AG08396 (cell line): ENCODE data around the gene SNX21.
A peak's percentile ranks its signal among the peaks of the same experiment; 100 is the strongest.
"Not testable (repeated sequence)": the region's sequence is repeated elsewhere in the genome, so short reads cannot be mapped to it uniquely, and the experiment has no call there.

Source experiments
- DNase-seq: peaks from one replicate; pipeline ENCODE4 v3.0.0; 2012; ENCODE audit warnings: low spot score, mixed read lengths

The SNX21 gene

DNA sequence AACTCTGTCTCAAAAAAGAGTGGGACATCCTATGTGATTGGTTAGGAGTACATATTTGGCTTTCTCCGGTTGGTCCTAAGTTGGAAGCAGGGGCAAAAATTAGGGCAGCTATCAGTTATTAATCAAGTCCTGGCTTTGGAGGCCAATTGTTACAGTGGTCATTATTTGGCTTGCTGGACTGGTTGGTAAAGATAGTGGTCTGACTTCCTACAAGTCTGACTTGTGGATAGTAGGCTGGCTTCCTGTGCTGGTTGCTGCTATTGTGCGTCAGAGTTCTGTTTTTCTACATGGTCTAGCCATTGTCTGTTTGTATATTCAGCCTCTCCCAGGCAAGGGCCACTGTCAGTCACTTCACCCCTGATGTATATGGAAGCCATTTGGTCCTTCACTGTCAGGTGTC is 16.6 kb downstream of the SNX21 start:
- no peak for DNase-seq

DNA sequence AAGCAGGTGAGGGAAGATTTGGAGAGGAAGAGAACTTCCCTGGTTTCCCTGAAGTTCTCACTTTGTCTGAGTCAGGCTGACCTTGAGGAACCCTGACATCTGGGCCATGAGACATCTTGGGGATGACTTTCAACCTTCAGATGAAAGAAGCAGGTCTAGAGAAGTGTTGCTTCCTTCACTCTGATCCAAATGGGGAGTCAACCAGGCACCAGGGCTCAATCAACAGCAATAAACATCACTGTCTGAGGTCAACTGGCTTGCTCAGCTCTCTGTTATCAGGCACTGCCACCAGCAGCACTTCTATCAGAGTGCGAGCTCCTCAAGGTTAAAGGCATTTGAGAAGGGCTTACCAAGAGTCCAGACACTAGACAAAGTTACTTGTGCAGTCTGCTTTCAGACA is 17.3 kb downstream of the SNX21 start:
- no peak for DNase-seq

DNA sequence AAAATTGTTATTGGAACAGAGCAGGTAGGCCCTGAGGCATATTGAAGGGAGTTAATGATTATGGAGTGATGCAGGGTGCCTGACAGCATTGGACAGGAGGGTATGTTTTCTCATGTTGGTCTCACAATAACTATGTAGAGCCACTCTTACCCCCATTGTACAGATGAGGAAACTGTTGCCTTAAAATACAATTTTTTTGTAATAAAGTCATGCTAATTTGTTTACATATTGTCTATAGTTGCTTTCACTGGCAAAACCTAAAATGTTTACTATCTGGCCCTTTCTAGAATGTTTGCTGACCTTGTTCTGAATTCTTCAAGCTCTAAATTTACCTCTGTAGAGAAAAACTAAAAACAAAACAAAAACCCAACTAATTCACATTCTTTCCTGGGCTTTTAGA is 17.9 kb downstream of the SNX21 start:
- DNase-seq = no peak

DNA sequence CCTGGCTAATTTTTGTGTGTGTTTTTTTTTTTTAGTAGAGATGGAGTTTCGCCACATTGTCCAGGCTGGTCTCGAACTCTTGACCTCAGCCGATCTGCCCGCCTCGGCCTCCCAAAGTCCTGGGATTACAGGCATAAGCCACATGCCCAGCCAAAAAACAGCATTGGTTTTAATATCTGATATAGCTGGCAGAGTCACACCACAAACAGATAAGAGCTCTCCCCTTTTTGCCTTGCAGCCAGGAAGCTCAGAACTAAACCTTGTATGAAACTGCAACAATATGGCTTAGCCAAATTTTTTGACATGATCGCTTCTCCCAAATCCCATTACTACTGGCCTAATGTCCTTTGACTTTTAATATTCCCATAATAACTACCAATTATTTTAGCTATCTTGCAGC is 18.7 kb downstream of the SNX21 start:
- no peak for DNase-seq

DNA sequence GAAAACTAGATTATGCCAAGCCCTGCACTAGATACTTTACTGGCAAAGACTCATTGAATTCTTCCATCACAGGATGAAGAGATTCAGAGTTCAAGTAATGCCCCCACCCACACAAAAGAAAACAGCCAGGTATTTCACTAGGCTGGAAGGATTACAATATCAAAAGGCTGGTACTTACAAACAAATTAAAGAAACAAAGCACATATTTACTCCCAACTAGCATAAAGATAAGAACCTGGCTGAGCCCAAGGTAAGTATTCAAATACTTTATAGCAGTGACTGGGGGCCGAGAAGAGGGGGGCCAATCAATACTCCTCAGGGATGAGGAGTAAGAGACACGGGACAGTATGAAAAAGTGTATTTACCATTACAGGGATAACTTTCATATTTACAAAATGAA is 19.9 kb downstream of the SNX21 start:
- DNase-seq = no peak

DNA sequence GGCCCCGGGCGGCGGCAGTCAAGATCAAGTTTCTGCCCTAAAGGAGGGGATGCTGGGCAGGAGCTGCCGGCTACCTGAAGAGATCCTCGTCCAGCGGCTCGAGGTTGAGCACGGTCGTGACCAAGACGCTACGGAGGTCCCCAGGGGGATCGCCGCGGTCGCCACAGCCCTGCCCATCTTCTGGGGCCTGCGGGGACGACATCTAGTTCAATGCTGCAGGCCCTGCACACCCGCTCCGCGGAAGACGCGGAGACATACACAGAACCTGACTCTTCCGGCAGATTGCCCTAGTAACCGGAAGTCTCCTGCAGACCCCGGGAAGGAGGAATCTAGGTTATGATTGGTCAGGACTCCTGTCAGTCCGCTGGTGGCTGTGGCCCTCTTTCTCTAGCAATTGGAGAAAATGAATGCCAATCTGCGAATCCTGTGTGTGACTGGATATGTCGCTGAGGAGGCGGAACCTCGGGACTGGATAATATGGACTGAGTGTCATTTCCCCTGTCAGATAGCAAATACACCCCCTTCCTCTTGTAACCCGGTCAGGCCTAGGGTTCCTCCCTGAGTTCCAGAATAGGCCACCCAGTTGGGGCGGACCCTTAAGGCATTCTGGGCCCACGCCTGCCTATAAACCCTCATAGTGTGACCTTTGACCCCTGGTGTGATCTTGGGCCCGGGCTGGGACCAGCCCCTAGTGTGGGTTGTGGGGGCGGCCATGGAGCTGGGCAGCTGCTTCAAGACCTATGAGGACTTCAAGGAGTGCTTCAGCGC is 23.7 kb downstream of the SNX21 start, which contains the start of the genes ACOT8 and ZSWIM3:
TSS of gene ACOT8 (minus strand) at position 279 of the 768 bp plus-strand sequence. CDS start at position 202, 77 bp downstream.
TSS of gene ZSWIM3 (plus strand) at position 501 of the 768 bp plus-strand sequence. CDS start at position 713, 212 bp downstream.
- DNase-seq = peak; percentile 99

DNA sequence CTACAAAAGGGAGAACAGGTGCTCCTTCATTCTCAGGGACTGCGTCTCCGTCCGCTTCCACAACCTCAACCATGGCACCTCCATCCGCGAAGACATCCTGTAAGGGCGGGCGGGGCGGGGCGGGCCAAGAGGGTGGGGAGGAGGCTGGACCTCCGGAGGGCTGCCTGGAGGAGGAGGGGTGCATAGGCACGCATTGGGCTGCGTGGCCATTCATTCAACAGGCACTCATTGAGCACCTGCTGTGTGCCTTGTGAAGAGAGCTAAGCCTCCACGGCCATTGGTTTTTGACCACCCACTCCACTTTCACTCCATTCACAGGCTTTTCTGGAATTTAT is 24.2 kb downstream of the SNX21 start:
- no peak for DNase-seq

DNA sequence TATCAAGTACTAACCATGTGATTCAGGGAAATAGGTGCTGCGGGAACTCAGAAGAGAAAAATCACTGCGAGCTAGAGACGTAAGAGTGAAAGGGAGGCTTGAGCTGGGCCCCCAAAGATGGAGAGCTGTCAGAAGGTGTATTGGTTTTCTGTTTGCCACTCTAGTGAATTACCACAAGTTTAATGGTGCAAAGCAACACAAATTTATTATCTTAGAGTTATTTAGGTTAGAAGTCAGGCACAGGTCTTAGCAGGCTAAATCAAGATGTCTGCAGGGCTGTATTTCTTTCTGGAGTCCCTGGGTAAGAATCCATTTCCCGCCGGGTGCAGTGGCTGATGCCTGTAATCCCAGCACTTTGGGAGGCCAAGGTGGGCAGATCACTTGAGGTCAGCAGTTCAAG is 26.3 kb downstream of the SNX21 start:
- no peak for DNase-seq

DNA sequence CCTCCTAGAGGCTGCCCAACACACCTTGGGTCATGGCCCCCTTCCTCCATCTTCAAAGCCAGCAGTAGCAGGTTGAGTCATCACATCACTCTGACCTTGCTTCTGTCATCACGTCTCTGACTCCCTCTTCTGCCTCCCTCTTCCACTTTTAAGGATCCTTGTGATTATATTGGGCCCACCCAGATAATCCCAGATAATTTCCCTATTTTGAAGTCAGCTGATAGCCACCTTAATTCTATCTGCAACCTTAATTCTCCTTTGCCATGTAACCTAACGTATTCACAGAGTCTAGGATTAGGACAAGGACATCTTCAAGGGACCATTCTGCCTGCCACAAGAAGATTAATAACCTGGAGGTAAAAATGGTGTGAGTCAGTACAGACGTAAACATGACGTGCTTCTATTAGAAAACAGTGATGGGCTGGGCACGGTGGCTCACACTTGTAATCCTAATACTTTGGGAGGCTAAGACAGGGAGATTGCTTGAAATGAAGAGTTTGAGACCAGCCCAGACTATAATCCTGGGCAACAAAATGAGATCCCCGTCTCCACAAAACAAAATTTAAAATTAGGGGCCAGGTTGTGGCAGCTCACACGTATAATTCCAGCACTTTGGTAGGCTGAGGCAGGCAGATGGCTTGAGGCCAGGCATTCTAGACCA is 27.1 kb downstream of the SNX21 start:
- no peak for DNase-seq

DNA sequence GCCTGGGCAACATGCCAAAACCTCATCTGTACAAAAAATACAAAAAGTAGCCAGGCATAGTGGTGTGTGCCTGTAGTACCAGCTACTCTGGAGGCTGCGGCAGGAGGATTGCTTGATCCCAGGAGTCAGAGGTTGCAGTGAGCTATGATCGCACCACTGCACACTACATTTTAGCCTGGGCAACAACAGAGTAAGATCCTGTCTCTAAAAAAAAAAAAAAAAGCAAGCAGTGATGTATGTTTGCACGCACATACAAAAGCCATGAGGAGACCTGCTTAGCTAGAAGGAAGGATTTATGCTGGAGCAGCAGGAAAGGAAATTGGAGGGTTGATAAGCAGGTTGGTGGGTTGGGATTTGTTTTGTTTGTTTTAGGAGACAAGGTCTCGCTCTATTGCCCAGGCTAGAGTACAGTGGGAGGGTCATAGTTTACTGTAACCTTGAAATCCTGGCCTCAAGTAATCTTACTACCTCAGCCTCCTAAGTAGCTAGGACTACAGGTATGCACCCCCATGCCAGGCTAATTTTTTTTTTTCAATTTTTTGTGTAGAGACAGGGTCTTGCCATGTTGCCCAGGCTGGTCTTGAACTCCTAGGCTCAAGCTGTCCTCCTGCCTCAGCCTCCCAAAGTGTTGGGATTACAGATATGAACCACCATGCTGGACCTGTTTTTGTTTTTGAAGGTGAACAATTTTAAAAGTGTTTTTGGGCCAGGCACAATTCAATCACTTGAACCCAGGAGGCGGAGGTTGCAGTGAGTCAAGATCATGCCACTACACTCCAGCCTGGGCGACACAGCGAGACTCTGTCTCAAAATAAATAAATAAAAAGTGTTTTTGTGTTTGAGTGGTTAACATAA is 27.8 kb downstream of the SNX21 start:
- no peak for DNase-seq

DNA sequence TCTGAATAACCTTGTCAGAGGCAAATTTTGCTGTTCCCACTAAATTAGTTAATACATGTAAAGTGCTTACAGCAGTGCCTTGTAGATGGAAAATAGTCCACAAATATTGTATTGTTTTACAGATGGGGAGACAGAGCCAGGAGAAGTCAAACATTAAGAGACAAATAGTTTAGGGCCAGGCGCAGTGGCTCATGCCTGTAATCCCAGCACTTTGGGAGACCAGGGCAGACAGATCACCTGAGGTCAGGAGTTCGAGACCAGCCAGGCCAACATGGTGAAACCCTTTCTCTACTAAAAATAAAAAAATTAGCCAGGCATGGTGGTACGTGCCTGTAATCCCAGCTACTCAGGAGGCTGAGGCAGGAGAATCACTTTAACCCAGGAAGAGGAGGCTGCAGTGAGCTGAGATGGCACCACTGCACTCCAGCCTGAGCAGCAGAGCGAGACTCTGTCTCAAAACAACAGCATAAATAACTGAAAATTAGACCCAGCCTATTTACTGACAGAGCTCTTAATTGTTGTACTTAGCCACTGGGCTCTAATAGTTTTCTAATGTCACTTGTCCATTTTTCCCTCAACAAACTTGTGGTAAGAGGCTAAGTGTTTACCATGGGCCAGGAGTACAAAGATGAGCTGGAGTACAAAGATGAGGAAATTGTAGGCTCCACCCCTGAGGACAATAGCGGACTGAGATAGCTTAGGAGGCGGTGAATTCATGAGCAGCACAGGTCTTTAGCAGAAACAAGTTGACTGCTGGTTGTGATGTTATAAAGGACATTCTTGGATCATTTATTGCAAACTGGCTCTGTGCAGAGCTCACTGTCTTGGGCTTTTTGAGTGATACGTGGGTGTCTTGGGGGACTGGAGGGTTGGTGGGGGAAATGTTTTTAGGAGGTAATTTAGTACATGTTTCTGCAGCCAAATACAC is 30.2 kb downstream of the SNX21 start:
- no peak for DNase-seq

DNA sequence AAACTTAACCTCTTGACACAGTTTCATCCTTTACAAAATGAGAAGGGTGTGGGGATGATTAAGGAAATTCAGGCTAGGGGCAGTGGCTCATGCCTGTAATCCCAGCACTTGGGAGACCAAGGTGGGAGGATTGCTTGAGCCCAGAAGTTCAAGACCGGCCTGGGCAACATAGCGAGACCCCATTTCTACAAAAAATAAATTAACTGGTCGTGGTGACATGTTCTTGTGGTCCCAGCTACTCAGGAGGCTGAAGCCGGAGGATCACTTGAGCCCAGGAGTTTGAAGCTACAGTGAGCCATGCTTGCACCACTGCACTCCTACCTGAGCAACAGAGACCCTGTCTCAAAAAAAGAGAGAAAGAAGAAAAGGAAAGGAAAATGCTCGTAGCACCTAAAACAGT is 32.9 kb downstream of the SNX21 start:
- no peak for DNase-seq

DNA sequence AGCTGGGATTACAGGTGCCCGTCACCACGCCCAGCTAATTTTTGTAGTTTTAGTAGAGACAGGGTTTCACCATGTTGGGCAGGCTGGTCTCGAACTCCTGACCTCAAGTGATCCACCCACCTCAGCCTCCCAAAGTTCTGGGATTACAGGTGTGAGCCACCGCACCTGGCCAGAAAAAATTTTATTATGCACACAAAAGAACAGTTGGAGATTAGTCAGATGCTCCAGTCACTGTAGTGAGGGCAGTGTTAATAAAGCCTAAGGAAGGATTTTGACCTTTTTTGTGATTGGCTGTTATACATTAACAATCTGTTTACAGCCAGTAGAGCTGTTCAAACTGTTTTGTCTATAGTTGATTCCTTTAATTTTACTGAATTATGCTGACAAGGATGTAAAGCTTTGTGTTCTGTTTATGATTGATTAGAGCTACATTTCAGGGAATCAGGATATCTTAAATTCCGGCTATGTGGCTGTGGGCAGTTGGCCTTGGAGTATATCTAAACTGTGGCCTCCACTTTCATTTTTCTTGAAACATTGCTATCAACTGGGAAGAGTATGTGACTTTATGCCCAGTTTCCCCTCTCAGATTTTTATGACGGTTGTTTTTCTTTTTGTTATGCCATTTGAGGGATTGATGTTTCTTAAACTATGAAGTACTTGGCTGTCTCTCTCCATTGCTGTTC is 33.7 kb downstream of the SNX21 start:
- DNase-seq = no peak

DNA sequence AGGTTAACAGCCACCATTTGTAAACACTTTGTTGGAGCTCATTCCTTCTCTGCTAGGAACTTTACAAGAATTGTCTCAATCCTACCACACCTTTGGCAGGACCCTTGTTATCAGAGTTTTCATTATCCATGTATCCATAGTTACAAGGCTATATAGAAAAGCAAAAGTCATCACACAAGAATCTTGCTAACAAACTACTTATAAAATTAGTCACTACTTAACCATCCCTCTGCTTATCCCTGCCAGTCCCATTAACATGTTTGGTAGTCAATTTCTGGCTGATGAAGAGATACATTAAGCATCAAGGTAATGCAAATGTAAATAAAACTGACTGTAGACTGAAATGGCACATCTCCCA is 34.2 kb downstream of the SNX21 start:
- DNase-seq = peak; percentile 68

DNA sequence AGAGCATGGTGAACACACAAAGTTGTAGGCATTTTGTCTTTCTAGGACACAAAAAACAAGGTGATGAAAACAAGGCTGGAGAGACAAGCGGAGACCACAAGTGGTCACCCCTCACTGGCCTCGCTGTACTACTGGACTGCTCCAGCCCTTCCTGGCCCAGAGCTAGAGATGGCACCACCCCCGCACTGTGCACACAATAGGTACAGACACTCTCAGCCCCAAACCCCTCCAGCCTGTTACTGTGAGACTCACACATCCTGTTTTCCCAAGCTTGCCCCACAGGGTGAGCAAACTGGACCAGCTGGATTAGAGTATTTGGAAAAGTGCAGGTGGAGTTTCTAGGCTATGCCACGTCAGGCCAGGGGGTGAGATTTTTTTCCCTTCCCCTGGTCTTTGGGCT is 39.0 kb downstream of the SNX21 start:
- no peak for DNase-seq

DNA sequence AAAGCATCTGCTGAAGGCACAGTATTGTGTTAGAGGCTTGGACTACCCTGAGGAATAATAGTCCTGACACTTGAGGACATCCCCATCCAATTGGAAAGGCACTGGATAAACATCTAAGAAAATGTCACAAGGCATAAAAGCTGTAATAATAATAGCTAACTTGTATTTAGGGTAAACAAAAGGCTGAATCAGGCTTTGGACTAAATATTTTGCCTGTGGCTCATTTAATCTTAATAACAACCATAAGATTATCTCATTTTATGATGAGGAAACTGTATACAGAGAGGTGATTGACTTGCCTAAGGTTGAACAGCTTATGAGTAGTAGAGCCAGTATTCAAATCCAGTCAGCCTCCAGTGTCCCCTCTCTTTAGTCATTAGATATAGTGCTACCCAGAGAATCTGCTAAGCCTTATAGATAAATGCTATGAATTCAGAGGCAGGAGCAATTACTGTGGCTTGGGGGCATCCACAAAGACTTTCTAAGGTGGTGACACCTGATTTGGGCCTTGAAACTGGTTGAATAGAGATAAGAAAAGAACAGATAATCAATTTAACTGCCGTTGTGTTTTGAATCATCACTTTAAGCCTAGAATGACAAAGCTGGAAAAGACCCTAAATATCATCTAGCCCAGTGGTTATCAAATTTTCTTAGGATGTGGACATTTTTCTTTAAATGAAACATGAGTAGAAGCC is 40.0 kb downstream of the SNX21 start:
- DNase-seq = no peak

DNA sequence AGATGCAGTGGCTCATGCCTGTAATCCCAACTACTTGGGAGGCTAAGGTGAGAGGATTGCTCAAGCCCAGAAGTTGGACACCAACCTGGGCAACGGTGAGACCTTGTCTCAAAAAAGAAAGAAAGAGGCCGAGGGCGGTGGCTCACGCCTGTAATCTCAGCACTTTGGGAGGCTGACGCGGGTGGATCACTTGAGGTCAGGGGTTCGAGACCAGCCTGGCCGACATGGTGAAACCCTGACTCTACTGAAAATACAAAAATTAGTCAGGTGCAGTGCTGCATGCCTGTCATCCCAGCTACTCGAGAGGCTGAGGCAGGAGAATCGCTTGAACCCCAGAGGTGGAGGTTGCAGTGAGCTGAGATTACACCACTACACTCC is 40.5 kb downstream of the SNX21 start:
- not testable (repeated sequence) for DNase-seq

DNA sequence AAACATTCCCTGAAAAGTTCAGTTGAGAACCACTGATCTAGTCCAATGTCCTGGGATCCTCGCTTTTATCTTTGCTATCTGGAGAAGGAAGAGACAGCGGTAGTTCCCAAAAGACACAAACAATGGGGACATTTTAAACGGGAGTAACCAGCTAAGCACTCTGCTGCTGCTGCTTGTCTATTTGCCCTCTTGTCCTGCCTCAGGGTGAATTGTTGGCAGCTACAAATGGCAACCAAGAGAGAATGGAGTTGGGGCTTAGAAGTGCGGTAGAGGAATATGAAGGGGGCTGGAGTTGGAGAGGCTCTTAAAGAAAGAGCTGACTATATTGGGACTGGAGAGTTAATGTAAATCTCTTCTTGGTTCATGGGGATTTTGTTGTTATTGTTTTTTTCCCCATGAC is 41.0 kb downstream of the SNX21 start:
- DNase-seq = no peak

DNA sequence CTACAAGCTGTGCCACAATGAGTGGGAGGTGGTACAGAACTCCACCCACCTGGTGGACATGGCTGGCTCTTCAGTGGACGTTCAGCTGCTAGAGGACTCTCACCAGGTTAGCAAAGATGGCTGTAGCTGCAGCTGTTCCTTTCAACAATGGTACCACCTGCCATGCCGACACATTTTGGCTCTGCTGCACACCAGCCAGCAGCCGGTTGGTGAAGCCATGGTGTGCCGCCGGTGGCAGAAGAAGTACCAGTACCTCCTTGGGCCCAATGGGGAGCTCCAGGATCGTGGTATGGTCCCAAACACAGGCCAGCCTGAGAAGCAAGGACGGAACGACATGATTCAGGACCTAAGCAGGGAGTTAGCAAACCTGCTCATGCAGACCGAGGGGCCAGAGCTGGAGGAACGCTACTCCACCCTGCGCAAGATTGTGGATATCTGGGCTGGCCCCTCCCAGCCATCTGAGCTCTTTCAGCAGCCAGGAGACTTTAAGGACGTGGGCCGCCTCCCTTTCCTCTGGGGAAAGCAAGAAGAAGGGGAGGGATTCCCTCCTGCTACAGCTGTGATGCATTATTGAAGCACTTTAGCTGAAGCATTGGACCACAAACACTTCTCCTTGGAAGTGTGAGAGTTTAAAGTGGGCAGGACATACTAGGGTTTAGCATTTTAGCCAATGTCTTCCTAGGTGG is 44.6 kb downstream of the SNX21 start:
- DNase-seq = no peak
